CD14-positive monocyte (primary cell): ENCODE data around the gene IKBKG. TPM values are rescaled to one million over a fixed set of nuclear protein-coding genes. Genes with fewer than 3 reads are reported as not detected.
A peak's percentile ranks its signal among the peaks of the same experiment; 100 is the strongest.

Experiments used
- DNase-seq, 3 donors: peaks; one replicate each; pipeline ENCODE4 v3.0.0-alpha.2; 2011 to 2022
- H2AFZ ChIP-seq: 2 replicates; pipeline ENCODE4 v1.6.0; 2012; ENCODE audit warnings: mild to moderate bottlenecking, low read depth, low read length, inconsistent platforms; ENCODE audit not compliant: insufficient read depth, poor library complexity, severe bottlenecking
- H3K27ac ChIP-seq, 2 donors: 1 replicate in 1 of 2; 2 replicates in 1 of 2; pipeline ENCODE4 v1.5.1; 2012 to 2013; ENCODE audit warnings: low read length in 2 of 2, control low read depth in 1 of 2, inconsistent platforms in 1 of 2, low read depth in 1 of 2, mild to moderate bottlenecking in 1 of 2
- H3K27me3 ChIP-seq, 2 donors: one replicate each; pipeline versions ENCODE4 v1.6.0 to v1.6.1; 2011 to 2013; ENCODE audit warnings: low read length in 2 of 2; ENCODE audit not compliant: control insufficient read depth in 2 of 2, insufficient read depth in 2 of 2
- H3K36me3 ChIP-seq, 2 donors: replicated peaks in 1 of 2; 1 replicate in 1 of 2; 2 replicates in 1 of 2; pipeline versions ENCODE4 v1.5.1 to v1.6.1; 2012 to 2013; ENCODE audit warnings: low read length in 2 of 2, control low read depth in 1 of 2, inconsistent platforms in 1 of 2, mild to moderate bottlenecking in 1 of 2; ENCODE audit not compliant: insufficient read depth in 2 of 2, control insufficient read depth in 1 of 2
- H3K4me1 ChIP-seq, 2 donors: 1 replicate in 1 of 2; 2 replicates in 1 of 2; pipeline versions ENCODE4 v1.5.1 to v1.6.1; 2012 to 2013; ENCODE audit warnings: low read length in 2 of 2, control low read depth in 1 of 2, inconsistent platforms in 1 of 2, mild to moderate bottlenecking in 1 of 2, moderate library complexity in 1 of 2; ENCODE audit not compliant: insufficient read depth in 2 of 2, control insufficient read depth in 1 of 2
- H3K4me2 ChIP-seq: replicated peaks from 2 replicates; pipeline ENCODE3; 2012; ENCODE audit warnings: low read length, moderate library complexity, mild to moderate bottlenecking; ENCODE audit not compliant: poor library complexity, severe bottlenecking; ENCODE audit errors: extremely low read depth
- H3K4me3 ChIP-seq, 3 experiments: fragments of 200-600 bp in 1 of 3; sonication (generic) in 1 of 3; replicated peaks in 1 of 3; 1 replicate in 2 of 3; 2 replicates in 1 of 3; pipeline ENCODE4 v1.5.1; 2011 to 2013; ENCODE audit warnings: low read length in 3 of 3, mild to moderate bottlenecking in 3 of 3, control low read depth in 2 of 3, low read depth in 2 of 3, inconsistent platforms in 1 of 3, moderate library complexity in 1 of 3
- H3K79me2 ChIP-seq: 2 replicates; pipeline ENCODE4 v1.6.0; 2012; ENCODE audit warnings: mild to moderate bottlenecking, control low read depth, inconsistent platforms, low read length, moderate library complexity; ENCODE audit not compliant: insufficient read depth
- H3K9ac ChIP-seq: 2 replicates; pipeline ENCODE4 v1.6.0; 2017; ENCODE audit warnings: low read length, mild to moderate bottlenecking; ENCODE audit not compliant: insufficient read depth, poor library complexity, severe bottlenecking
- H3K9me3 ChIP-seq, 2 donors: replicated peaks in 1 of 2; 1 replicate in 1 of 2; 2 replicates in 1 of 2; pipeline versions ENCODE4 v1.5.1 to v1.6.1; 2012 to 2013; ENCODE audit warnings: low read length in 2 of 2, control low read depth in 1 of 2; ENCODE audit not compliant: control insufficient read depth in 1 of 2, insufficient read depth in 1 of 2
- H4K20me1 ChIP-seq: 2 replicates; pipeline ENCODE4 v1.6.0; 2012; ENCODE audit warnings: mild to moderate bottlenecking, low read length, control low read depth, moderate library complexity; ENCODE audit not compliant: insufficient read depth
- H3K27ac Mint-ChIP-seq, 7 donors: one replicate each; pipeline ENCODE4 v1.8.0; 2020; ENCODE audit warnings: mild to moderate bottlenecking in 7 of 7, mixed read lengths in 7 of 7, moderate library complexity in 6 of 7, inconsistent platforms in 2 of 7
- H3K27me3 Mint-ChIP-seq, 3 donors: one replicate each; pipeline ENCODE4 v1.8.0; 2021 to 2022; ENCODE audit warnings: low read depth in 3 of 3, mild to moderate bottlenecking in 3 of 3, mixed read lengths in 3 of 3, moderate library complexity in 3 of 3, inconsistent platforms in 1 of 3
- H3K36me3 Mint-ChIP-seq, 2 donors: one replicate each; pipeline ENCODE4 v1.8.0; 2020; ENCODE audit warnings: mixed read lengths in 2 of 2, inconsistent platforms in 1 of 2, mild to moderate bottlenecking in 1 of 2
- H3K4me1 Mint-ChIP-seq: one replicate; pipeline ENCODE4 v1.8.0; 2020; ENCODE audit warnings: mild to moderate bottlenecking, mixed read lengths
- H3K4me3 Mint-ChIP-seq, 2 donors: one replicate each; pipeline ENCODE4 v1.8.0; 2020; ENCODE audit warnings: mild to moderate bottlenecking in 2 of 2, mixed read lengths in 2 of 2, moderate library complexity in 1 of 2
- H3K9me3 Mint-ChIP-seq, 7 donors: one replicate each; pipeline ENCODE4 v1.8.0; 2020 to 2022; ENCODE audit warnings: mixed read lengths in 7 of 7, mild to moderate bottlenecking in 6 of 7, moderate library complexity in 6 of 7, inconsistent platforms in 2 of 7
- WGBS: methylation state at CpG from one replicate; pipeline ENCODE4 v1.1.5; 2013; ENCODE audit warnings: missing lambda C conversion rate; ENCODE audit not compliant: insufficient coverage; 5-methylcytosine and 5-hydroxymethylcytosine counted together
- intact Hi-C, 2 donors: fragments of 100-400 bp; cut with micrococcal nuclease; formaldehyde crosslinking; loops; one replicate each; pipeline versions ENCODE4 v1.15.0 to v1.15.1; 2023
- polyA plus RNA-seq, 3 donors: library from polyadenylated mRNA; depleted of rRNA in 1 of 3; unstranded in 2 of 3; stranded (reverse) in 1 of 3; fragments of 300-500 nt in 2 of 3; fragments of >200 nt in 1 of 3; fragmentation: Illumina TruSeq in 2 of 3; gene quantifications; 1 replicate in 2 of 3; 2 replicates in 1 of 3; pipeline ENCODE4 v1.2.3, GENCODE V29; 2012 to 2021
- TF ChIP-seq, protein P1 (sequence below): fragments of 200-600 bp; IDR thresholded peaks from one replicate; pipeline ENCODE4 v1.8.0; 2022; ENCODE audit warnings: antibody characterized with exemption, mild to moderate bottlenecking

Gene IKBKG
- polyA plus RNA-seq, 3 donors, result 31.3 to 60.8 (median 33.7) TPM

DNA sequence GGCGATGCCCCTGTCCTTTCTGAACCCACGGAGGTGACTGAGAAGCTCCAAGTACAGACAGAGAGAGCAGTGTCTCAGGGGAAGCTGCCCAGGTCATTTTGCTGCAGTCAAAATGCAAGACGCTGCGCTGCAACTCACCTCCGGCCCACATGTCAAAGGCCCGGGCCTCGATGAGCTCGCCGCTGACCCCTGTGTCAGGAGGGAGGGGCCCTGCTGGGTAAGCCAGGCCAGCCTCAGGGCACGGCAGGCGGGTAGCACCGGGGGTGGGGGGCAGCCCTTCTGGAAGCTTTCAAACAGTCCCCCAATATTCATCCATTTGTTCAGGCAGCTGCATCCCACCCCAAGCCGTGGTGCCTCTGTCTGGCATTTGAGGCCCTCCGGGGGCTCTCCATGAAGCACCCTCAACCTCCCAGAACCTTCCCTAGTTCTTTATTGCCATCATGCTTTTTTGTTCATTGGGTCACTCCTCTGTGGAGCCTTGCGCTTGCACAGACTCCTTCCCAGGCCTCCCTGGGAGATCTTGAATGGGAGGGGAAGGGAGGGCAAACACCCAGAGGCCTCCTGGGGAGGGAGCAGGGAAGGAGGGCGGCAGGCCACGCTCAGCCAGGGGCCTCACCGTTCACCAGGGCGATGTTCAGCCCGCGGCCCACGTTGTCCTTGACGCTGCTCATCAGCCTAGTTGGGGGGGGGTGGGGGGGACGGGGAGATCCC, 39.6 kb upstream of the IKBKG start:
- peaks cover 42 to 50% of the 10 kb centered on the region in 2 donors for H3K36me3 Mint-ChIP-seq
- peaks cover 11 to 35% of the 10 kb centered on the region in 2 donors for H3K36me3 ChIP-seq
- no peak overlapping the region for H3K4me3 Mint-ChIP-seq
- TF ChIP-seq, protein P1, sequence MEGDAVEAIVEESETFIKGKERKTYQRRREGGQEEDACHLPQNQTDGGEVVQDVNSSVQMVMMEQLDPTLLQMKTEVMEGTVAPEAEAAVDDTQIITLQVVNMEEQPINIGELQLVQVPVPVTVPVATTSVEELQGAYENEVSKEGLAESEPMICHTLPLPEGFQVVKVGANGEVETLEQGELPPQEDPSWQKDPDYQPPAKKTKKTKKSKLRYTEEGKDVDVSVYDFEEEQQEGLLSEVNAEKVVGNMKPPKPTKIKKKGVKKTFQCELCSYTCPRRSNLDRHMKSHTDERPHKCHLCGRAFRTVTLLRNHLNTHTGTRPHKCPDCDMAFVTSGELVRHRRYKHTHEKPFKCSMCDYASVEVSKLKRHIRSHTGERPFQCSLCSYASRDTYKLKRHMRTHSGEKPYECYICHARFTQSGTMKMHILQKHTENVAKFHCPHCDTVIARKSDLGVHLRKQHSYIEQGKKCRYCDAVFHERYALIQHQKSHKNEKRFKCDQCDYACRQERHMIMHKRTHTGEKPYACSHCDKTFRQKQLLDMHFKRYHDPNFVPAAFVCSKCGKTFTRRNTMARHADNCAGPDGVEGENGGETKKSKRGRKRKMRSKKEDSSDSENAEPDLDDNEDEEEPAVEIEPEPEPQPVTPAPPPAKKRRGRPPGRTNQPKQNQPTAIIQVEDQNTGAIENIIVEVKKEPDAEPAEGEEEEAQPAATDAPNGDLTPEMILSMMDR, result no peak
- H4K20me1 ChIP-seq, result no peaks in the 10 kb centered on the region
- DNase-seq, result no peak
- no peak overlapping the region for H3K27ac ChIP-seq
- 98% methylated on average over 7 of the region's 24 CpGs for WGBS
- no peaks in the 10 kb centered on the region for H3K4me1 Mint-ChIP-seq
- peaks cover 0 to 5% (median 2%) of the 10 kb centered on the region in 3 donors for H3K27me3 Mint-ChIP-seq
- intact Hi-C loops, result no loop called here
- peaks cover 0 to 14% (median 6%) of the 10 kb centered on the region in 7 donors for H3K9me3 Mint-ChIP-seq
- H3K4me1 ChIP-seq, result no peaks in the 10 kb centered on the region
- no peak overlapping the region for H3K9ac ChIP-seq
- no peaks in the 10 kb centered on the region for H3K79me2 ChIP-seq
- no peaks in the 10 kb centered on the region for H3K9me3 ChIP-seq
- no peak overlapping the region for H2AFZ ChIP-seq
- H3K4me2 ChIP-seq, result no peak overlapping the region
- H3K4me3 ChIP-seq, result no peak overlapping the region
- no peaks in the 10 kb centered on the region for H3K27me3 ChIP-seq
- H3K27ac Mint-ChIP-seq, result peak overlapping the region in 1 of 7 donors; percentile 40

DNA sequence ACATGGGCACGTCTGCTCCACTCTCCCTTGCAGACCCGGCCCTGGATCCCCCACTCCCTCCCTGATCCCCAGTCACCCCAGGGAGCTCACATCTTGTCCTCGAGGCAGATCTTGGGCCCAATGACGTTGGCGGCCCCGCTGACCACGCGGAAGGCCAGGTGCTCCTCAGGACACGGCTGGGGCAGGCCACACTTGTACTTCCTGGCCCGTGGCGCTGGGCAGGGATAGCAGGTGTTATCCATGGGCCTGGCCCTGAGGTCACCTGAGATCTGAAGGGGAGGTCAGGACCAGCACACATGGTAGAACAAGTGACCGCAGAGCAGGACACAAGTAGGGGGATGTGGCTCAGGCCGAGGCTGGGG, 39.1 kb upstream of the IKBKG start:
- TF ChIP-seq, protein P1, result no peak
- Mint-ChIP-seq H3K4me1 (no peaks in the 10 kb centered on the region), H3K27ac (peak overlapping the region in 3 of 7 donors; percentile 60 to 64 (median 61)), H3K9me3 (peaks cover 0 to 13% (median 6%) of the 10 kb centered on the region in 7 donors), H3K27me3 (peaks cover 0 to 5% (median 2%) of the 10 kb centered on the region in 3 donors), H3K4me3 (no peak overlapping the region), H3K36me3 (peaks cover 42 to 50% of the 10 kb centered on the region in 2 donors)
- no peaks in the 10 kb centered on the region for H3K9me3 ChIP-seq
- DNase-seq, result no peak
- no peaks in the 10 kb centered on the region for H3K27me3 ChIP-seq
- no peak overlapping the region for H3K4me3 ChIP-seq
- WGBS, result 99% methylated on average over 10 of the region's 13 CpGs
- H3K36me3 ChIP-seq, result peaks cover 11 to 35% of the 10 kb centered on the region in 2 donors
- H4K20me1 ChIP-seq, result no peaks in the 10 kb centered on the region
- no peak overlapping the region for H3K27ac ChIP-seq
- H3K4me1 ChIP-seq, result no peaks in the 10 kb centered on the region
- intact Hi-C loops, result no loop called here
- no peak overlapping the region for H2AFZ ChIP-seq
- H3K9ac ChIP-seq, result no peak overlapping the region
- H3K79me2 ChIP-seq, result no peaks in the 10 kb centered on the region
- H3K4me2 ChIP-seq, result no peak overlapping the region
